Ectodermal cell (in vitro differentiated cells): ENCODE results near the gene USH2A.

Experiments used
- H3K27ac ChIP-seq: 2 replicates; pipeline ENCODE4 v1.7.0; 2013; ENCODE audit warnings: mild to moderate bottlenecking, low read depth, low read length; ENCODE audit not compliant: insufficient read depth, poor library complexity, severe bottlenecking
- H3K27me3 ChIP-seq: 2 replicates; pipeline ENCODE4 v1.7.0; 2013; ENCODE audit warnings: mild to moderate bottlenecking, low read length; ENCODE audit not compliant: insufficient read depth, control insufficient read depth, poor library complexity, severe bottlenecking
- H3K36me3 ChIP-seq: one replicate; pipeline ENCODE4 v1.7.0; 2013; ENCODE audit warnings: low read length; ENCODE audit not compliant: control insufficient read depth, insufficient read depth
- H3K4me1 ChIP-seq: one replicate; pipeline ENCODE4 v1.7.0; 2013; ENCODE audit warnings: low read length; ENCODE audit not compliant: control insufficient read depth, insufficient read depth
- H3K4me3 ChIP-seq: 2 replicates; pipeline ENCODE4 v1.7.0; 2013; ENCODE audit warnings: low read depth, low read length, control low read depth; ENCODE audit not compliant: insufficient read depth
- H3K9me3 ChIP-seq: 2 replicates; pipeline ENCODE4 v1.7.0; 2013; ENCODE audit warnings: mild to moderate bottlenecking, low read length, moderate library complexity; ENCODE audit not compliant: control insufficient read depth
- WGBS, 2 experiments: methylation state at CpG; one replicate each; pipeline ENCODE4 v1.1.7; 2013; ENCODE audit warnings: missing lambda C conversion rate in 2 of 2; 5-methylcytosine and 5-hydroxymethylcytosine counted together

Gene USH2A

DNA sequence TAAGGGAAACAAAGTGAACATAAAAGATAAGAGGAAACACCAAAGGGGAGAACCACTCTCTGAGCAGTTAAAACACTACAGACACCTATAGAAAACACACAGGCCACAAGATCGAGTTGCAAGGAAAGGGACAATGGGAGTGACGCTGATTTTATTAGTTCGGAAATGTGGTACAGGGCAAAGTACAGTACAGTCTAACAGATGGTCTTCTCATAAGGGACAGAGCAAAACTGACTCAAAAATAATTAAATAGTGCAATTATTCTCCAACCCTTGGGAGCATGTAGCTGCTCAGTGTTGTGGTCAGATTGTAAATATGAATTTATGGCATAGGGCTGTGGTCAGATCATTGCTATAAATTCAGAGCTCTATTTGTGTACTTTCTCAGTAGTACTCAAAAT lies 352.0 kb downstream of the USH2A start:
- Histone ChIP-seq H3K27me3 (no peaks in the 10 kb centered on the region), H3K36me3 (no peaks in the 10 kb centered on the region), H3K4me1 (no peaks in the 10 kb centered on the region), H3K9me3 (no peaks in the 10 kb centered on the region), H3K4me3 (no peak overlapping the region), H3K27ac (no peak overlapping the region)
- 97 to 98% methylated on average over 3 of the region's 3 CpGs for WGBS, 2 experiments

DNA sequence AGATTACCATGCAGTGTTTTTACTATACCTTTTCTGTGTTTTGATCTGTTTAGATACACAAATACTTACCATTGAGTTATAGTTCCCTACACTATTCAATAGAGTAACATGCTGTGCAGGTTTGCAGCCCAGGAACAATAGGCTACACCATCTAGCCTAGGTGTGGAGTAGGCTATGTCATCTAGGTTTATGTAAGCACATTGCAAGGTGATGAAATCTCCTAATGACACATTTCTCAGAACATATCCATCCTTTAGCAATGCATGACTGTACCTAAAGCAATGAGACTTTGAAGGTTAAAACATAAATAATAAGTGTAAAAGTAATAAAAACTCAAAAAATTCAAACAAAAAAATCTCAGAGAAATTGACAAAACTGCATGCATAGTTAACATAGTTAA lies 358.6 kb downstream of the USH2A start:
- H3K4me1 ChIP-seq: no peaks in the 10 kb centered on the region

DNA sequence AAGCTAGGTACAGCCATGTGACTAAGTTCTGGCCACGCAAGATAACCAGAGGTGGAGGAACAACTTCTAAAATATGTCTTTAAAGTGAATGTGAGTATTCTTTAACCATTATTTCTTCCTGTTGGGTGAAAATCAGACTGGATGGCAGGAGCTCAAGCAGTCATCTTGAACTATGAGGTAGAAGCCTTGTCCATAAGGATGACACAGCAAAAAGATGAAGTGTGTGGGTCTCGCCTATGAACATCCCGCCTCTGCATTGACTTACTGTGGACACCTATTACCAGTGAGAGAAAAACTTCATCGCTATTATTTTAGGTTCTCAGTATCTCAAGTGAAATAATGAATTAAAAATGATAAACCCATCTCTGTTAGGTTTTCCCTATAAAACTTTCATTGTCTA lies 365.3 kb downstream of the USH2A start:
- Histone ChIP-seq H3K9me3 (no peaks in the 10 kb centered on the region), H3K4me3 (no peak overlapping the region), H3K27me3 (no peaks in the 10 kb centered on the region), H3K36me3 (no peaks in the 10 kb centered on the region), H3K4me1 (no peaks in the 10 kb centered on the region), H3K27ac (no peak overlapping the region)
- 93 to 96% methylated on average over 4 of the region's 4 CpGs for WGBS, 2 experiments

More for the DNA sequence above, 358.6 kb downstream of the USH2A start:
- H3K27ac ChIP-seq: no peak overlapping the region
- no peaks in the 10 kb centered on the region for H3K36me3 ChIP-seq
- H3K27me3 ChIP-seq: no peaks in the 10 kb centered on the region
- no peaks in the 10 kb centered on the region for H3K9me3 ChIP-seq
- no peak overlapping the region for H3K4me3 ChIP-seq

DNA sequence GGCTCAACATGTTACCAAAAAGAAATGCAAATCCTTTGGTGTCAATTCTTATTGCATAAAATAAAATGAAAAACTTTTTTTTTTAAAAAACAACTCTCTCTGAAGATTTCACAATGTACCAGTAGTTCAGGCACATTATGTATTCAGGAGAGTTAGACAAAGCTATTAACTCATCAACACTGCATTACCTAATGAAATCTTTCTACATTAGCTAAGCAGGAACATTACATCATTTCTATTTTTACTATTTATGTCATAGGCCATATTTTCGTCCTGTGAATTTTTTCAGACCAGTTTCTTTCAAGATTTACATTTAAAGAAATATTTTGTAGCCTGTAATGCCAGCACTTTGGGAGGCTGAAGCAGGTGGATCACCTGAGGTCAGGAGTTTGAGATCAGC lies 366.2 kb downstream of the USH2A start:
- WGBS, 2 experiments: 90% methylated on average over 1 of the region's 1 CpG; no CpG with 5 or more reads in 1 of the 2 experiments
- no peak overlapping the region for H3K27ac ChIP-seq

DNA sequence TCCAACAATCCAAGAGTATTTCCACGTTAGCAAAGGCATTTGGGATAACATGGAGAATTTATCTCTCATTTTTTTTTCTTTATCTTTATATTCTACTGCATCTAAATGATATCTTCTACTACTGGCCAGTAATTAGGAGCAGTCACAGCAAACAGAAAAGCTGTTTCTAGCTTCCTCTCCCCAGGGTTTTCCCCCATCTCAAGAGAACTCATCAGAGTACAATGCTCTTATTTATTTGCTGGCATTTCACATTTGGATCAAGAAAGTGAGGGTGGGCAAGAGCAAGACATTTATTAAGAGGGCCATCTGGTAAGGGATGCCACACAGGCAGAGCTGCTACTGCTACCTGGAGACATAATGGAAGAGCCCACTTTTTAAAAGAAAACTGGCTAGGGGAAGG lies 368.2 kb downstream of the USH2A start:
- Histone ChIP-seq H3K36me3 (no peaks in the 10 kb centered on the region), H3K27ac (no peak overlapping the region), H3K4me3 (no peak overlapping the region), H3K4me1 (no peaks in the 10 kb centered on the region), H3K9me3 (no peaks in the 10 kb centered on the region), H3K27me3 (no peaks in the 10 kb centered on the region)
- WGBS, 2 experiments: 89% methylated on average over 1 of the region's 1 CpG; no CpG with 5 or more reads in 1 of the 2 experiments

More for the DNA sequence above, 366.2 kb downstream of the USH2A start:
- no peaks in the 10 kb centered on the region for H3K27me3 ChIP-seq
- H3K36me3 ChIP-seq: no peaks in the 10 kb centered on the region
- no peaks in the 10 kb centered on the region for H3K9me3 ChIP-seq
- H3K4me3 ChIP-seq: no peak overlapping the region
- H3K4me1 ChIP-seq: no peaks in the 10 kb centered on the region

DNA sequence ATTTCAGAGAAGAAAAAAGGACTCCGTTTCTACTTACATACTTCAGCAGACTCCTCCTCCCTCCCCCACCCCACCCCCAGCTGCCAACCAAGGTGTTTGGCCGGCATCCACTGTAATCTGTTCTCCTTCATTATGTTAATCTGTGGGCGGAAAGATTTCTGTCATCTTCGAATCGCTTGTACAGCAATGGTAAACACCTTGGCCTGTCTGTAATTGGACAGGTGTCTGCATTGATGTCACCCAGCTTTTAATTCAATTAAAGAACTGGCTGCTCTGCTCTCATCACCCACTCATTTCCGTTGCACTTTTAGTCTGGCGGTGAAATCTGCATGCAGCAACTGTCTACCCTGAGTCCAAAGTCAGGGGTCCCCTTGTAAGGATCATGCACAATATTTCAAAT lies 368.6 kb downstream of the USH2A start:
- no peak overlapping the region for H3K27ac ChIP-seq
- no peak overlapping the region for H3K4me3 ChIP-seq
- no peaks in the 10 kb centered on the region for H3K36me3 ChIP-seq
- H3K27me3 ChIP-seq: no peaks in the 10 kb centered on the region
- 87% methylated on average over 7 of the region's 7 CpGs for WGBS, 2 experiments
- no peaks in the 10 kb centered on the region for H3K9me3 ChIP-seq
- H3K4me1 ChIP-seq: no peaks in the 10 kb centered on the region

DNA sequence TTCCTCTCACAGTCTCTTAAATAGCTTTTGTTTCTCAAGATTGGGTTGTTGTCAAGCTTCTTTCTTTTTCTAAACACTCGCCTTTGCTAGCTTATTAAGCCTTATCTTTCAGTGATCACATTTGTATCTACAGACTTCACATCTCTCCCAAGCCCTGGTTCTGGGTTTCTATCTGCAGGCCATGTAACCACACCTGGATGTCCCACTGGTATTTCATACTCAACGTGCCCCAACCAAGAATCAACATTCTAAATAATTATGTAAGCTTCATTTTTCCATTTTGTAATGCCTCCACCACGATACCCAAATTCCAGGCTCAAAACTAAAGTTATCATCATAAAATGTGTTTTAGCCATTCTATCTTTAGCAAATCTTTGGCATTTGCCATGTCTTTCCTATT lies 372.2 kb downstream of the USH2A start:
- 85 to 86% methylated on average over 3 of the region's 3 CpGs for WGBS, 2 experiments

DNA sequence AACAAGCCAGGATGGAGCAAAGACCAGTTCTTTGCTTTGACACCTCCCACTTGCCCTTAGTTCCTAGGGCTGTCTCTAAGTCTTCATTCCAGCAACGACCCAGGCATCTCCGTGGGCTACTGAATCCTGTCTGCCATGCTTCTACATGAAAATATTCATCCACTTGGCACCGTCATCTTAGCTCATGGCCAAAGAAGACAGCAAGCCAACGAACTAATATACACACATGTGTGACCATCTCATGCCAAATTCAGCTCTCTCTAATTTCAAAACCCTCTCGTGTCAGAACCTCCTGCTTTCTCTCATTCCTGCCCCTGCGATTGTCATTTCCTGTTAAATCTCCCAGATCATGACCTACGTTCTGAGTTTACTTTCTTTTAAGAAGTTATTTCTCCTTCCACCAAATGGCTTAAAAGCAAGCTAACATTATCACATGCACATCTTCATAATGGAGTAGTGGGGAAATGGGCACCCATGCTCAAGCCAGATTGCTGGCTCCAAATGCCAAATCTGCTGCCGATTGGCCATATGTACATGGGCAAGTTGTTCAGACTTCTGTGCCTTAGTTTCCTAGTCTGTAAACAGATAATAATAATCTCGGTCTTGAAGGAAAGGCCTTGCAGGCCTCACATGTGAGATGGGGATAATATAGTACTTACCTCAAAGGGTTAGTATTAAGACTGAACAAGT lies 373.4 kb downstream of the USH2A start:
- 93 to 96% methylated on average over 9 of the region's 9 CpGs for WGBS, 2 experiments
- Histone ChIP-seq H3K9me3 (no peaks in the 10 kb centered on the region), H3K27ac (no peak overlapping the region), H3K36me3 (no peaks in the 10 kb centered on the region), H3K4me1 (no peaks in the 10 kb centered on the region), H3K4me3 (no peak overlapping the region), H3K27me3 (no peaks in the 10 kb centered on the region)

More for the DNA sequence above, 372.2 kb downstream of the USH2A start:
- Histone ChIP-seq H3K4me1 (no peaks in the 10 kb centered on the region), H3K4me3 (no peak overlapping the region), H3K36me3 (no peaks in the 10 kb centered on the region), H3K27ac (no peak overlapping the region), H3K9me3 (no peaks in the 10 kb centered on the region), H3K27me3 (no peaks in the 10 kb centered on the region)

DNA sequence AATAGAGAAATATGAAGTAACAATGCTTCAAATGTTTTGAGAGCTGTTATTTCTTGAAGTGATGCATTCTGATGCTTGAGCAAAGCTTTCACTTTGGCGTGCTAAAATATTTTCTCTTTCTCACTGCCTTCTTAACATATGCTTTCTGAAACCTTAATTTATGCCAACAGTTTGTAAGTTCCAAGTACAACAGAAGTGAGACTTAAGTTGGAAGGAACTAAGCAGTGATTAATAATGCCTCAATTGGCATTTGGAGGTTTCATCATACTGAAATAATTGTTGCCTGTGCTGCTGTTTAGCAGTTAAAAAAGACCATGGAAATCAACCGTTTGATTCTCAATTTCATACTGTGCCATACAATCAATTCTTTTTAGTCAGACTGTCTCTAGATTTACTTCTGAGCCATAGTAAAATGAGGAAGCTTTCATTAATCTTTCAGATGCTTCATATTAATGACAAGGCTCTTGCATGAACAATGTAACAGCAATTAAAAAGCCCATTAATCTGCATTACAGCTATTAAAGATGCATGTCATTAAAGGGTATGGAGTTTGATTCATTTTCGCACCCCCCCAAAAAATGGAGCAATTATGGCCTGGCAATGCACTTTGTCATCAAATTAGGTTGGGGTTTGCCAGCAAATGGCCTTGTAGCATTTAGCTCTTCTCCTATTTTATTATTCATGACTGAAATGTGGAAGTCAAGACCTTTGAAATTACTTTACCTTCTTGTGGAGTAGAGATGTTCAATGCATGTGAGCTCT lies 375.3 kb downstream of the USH2A start:
- Histone ChIP-seq H3K27ac (no peak overlapping the region), H3K4me3 (no peak overlapping the region), H3K4me1 (no peaks in the 10 kb centered on the region), H3K9me3 (no peaks in the 10 kb centered on the region), H3K27me3 (no peaks in the 10 kb centered on the region), H3K36me3 (no peaks in the 10 kb centered on the region)
- WGBS, 2 experiments: 94 to 100% methylated on average over 2 to 3 of the region's 3 CpGs

DNA sequence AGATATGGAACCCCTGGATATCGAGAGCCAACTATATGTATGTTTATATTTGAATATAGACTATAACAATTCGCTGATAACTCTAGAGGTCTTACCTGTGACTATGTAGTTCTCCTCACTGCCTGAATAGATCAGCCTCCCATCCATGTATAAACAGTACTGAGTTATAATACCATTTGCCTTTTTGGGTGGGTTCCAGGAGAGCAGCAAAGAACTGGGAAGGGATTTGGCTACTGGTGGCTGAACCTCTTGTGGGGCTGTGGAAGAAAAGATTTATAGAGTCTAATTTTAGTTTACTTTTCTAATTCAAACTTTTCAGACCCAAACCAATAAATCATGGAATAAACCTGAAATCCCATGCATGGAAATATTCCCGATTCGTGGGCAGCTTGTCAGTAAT lies 376.9 kb downstream of the USH2A start:
- no peaks in the 10 kb centered on the region for H3K4me1 ChIP-seq
- no peaks in the 10 kb centered on the region for H3K36me3 ChIP-seq
- H3K27me3 ChIP-seq: no peaks in the 10 kb centered on the region
- no peaks in the 10 kb centered on the region for H3K9me3 ChIP-seq
- H3K27ac ChIP-seq: no peak overlapping the region
- WGBS, 2 experiments: 83 to 100% methylated on average over 2 to 3 of the region's 4 CpGs
- H3K4me3 ChIP-seq: no peak overlapping the region
